Measurements from ENCODE around the gene TRERF1. TPM values are rescaled to one million over a fixed set of nuclear protein-coding genes. Genes with fewer than 3 reads are reported as not detected.

The TRERF1 gene
- total RNA-seq, 1 donor from 2014 or later: 20.6 TPM

- Histone ChIP-seq H3K36me3 (peaks cover 0 to 4% of the 10 kb centered on the region in 2 donors), H3K27me3 (no peaks in the 10 kb centered on the region), H3K9me3 (no peaks in the 10 kb centered on the region), H3K27ac (no peak overlapping the region), H3K4me1 (peaks cover 26% of the 10 kb centered on the region), H3K4me3 (no peak overlapping the region)
- TF ChIP-seq POLR2AphosphoS5 (IDR thresholded peaks at IDR 0.05; ENCODE audit: insufficient read depth in 1 of 2, low read depth in 1 of 2) (no peak), CTCF (IDR thresholded peaks at IDR 0.05) (no peak), POLR2A (IDR thresholded peaks at IDR 0.05) (no peak)
- no peak for DNase-seq (ENCODE audit: extremely low spot score in 2 of 2)
- intact Hi-C loops (cut with DNase I): no loop called here
These were observed 19.8 kb downstream of the TRERF1 start for GRCh38 chr6:42431877-42432276.

GRCh38 chr6:42431356-42431755 lies 20.4 kb downstream of the TRERF1 start:
- no peak for DNase-seq (ENCODE audit: extremely low spot score in 2 of 2)
- Histone ChIP-seq H3K36me3 (peaks cover 0 to 4% of the 10 kb centered on the region in 2 donors), H3K27ac (no peak overlapping the region), H3K27me3 (no peaks in the 10 kb centered on the region), H3K4me3 (no peak overlapping the region), H3K9me3 (no peaks in the 10 kb centered on the region), H3K4me1 (peaks cover 26% of the 10 kb centered on the region)
- TF ChIP-seq POLR2AphosphoS5 (IDR thresholded peaks at IDR 0.05; ENCODE audit: insufficient read depth in 1 of 2, low read depth in 1 of 2) (no peak), POLR2A (IDR thresholded peaks at IDR 0.05) (no peak), CTCF (IDR thresholded peaks at IDR 0.05) (no peak)
- intact Hi-C loops (cut with DNase I): no loop called here

- Histone ChIP-seq H3K27ac (no peak overlapping the region), H3K36me3 (no peaks in the 10 kb centered on the region), H3K4me3 (no peak overlapping the region), H3K9me3 (no peaks in the 10 kb centered on the region), H3K4me1 (peaks cover 29% of the 10 kb centered on the region), H3K27me3 (no peaks in the 10 kb centered on the region)
- no peak for DNase-seq (ENCODE audit: extremely low spot score in 2 of 2)
- intact Hi-C loops (cut with DNase I): no loop called here
- no peak for TF ChIP-seq POLR2A (IDR thresholded peaks at IDR 0.05)
- TF ChIP-seq POLR2AphosphoS5 (IDR thresholded peaks at IDR 0.05; ENCODE audit: insufficient read depth in 1 of 2, low read depth in 1 of 2): no peak
- no peak for TF ChIP-seq CTCF (IDR thresholded peaks at IDR 0.05)
These were observed 21.9 kb downstream of the TRERF1 start for GRCh38 chr6:42429836-42430235.

GRCh38 chr6:42429042-42429585 lies 22.6 kb downstream of the TRERF1 start:
- Histone ChIP-seq H3K27me3 (no peaks in the 10 kb centered on the region), H3K9me3 (no peaks in the 10 kb centered on the region), H3K36me3 (no peaks in the 10 kb centered on the region), H3K4me3 (no peak overlapping the region), H3K4me1 (peaks cover 36% of the 10 kb centered on the region), H3K27ac (peak overlapping the region; percentile 40)
- intact Hi-C loops (cut with DNase I): no loop called here
- no peak for DNase-seq (ENCODE audit: extremely low spot score in 2 of 2)
- no peak for TF ChIP-seq CTCF (IDR thresholded peaks at IDR 0.05)
- no peak for TF ChIP-seq POLR2AphosphoS5 (IDR thresholded peaks at IDR 0.05; ENCODE audit: insufficient read depth in 1 of 2, low read depth in 1 of 2)
- TF ChIP-seq POLR2A (IDR thresholded peaks at IDR 0.05): no peak

GRCh38 chr6:42428326-42429041 lies 23.2 kb downstream of the TRERF1 start:
- DNase-seq (ENCODE audit: extremely low spot score in 2 of 2): no peak

More at GRCh38 chr6:42428326-42429041, 23.2 kb downstream of the TRERF1 start:
- intact Hi-C loops (cut with DNase I): no loop called here
- Histone ChIP-seq H3K4me3 (no peak overlapping the region), H3K4me1 (peaks cover 36% of the 10 kb centered on the region), H3K9me3 (no peaks in the 10 kb centered on the region), H3K27me3 (no peaks in the 10 kb centered on the region), H3K27ac (peak overlapping the region; percentile 40), H3K36me3 (no peaks in the 10 kb centered on the region)
- no peak for TF ChIP-seq POLR2A (IDR thresholded peaks at IDR 0.05)
- no peak for TF ChIP-seq POLR2AphosphoS5 (IDR thresholded peaks at IDR 0.05; ENCODE audit: insufficient read depth in 1 of 2, low read depth in 1 of 2)
- TF ChIP-seq CTCF (IDR thresholded peaks at IDR 0.05): no peak
